Heart left ventricle (tissue), 16 donors: ENCODE results near the gene COL20A1. TPM values are rescaled to one million over a fixed set of nuclear protein-coding genes. Genes with fewer than 3 reads are reported as not detected.

Experiments
- ATAC-seq, 4 donors: fragments of 200-7000 bp; cut with Tn5 transposase; one replicate each; pipeline ENCODE4 v1.9.1; 2020 to 2022; ENCODE audit warnings: moderate library complexity in 4 of 4, mild to moderate bottlenecking in 3 of 4, moderate number of reproducible peaks in 1 of 4
- DNase-seq, 5 donors: peaks; one replicate each; pipeline ENCODE4 v3.0.0-alpha.2; 2020
- H3K27ac ChIP-seq, 12 donors: fragments of 200-600 bp; sonication (generic) in 4 of 12; one replicate each; pipeline versions ENCODE4 v1.5.0 to v1.8.0; 2016 to 2022; ENCODE audit warnings: mild to moderate bottlenecking in 2 of 12
- H3K27me3 ChIP-seq, 9 donors: fragments of 200-600 bp; sonication (generic) in 2 of 9; one replicate each; pipeline versions ENCODE4 v1.5.1 to v1.8.0; 2016 to 2022; ENCODE audit warnings: mild to moderate bottlenecking in 3 of 9
- H3K36me3 ChIP-seq, 9 donors: fragments of 200-600 bp; sonication (generic) in 2 of 9; one replicate each; pipeline versions ENCODE4 v1.5.0 to v1.8.0; 2018 to 2022; ENCODE audit warnings: mild to moderate bottlenecking in 2 of 9
- H3K4me1 ChIP-seq, 12 donors: fragments of 200-600 bp; sonication (generic) in 4 of 12; one replicate each; pipeline versions ENCODE4 v1.5.0 to v1.8.0; 2016 to 2022; ENCODE audit warnings: mild to moderate bottlenecking in 3 of 12
- H3K4me3 ChIP-seq, 12 donors: fragments of 200-600 bp; sonication (generic) in 4 of 12; one replicate each; pipeline versions ENCODE4 v1.5.0 to v1.8.0; 2017 to 2022; ENCODE audit warnings: mild to moderate bottlenecking in 9 of 12, moderate library complexity in 4 of 12
- H3K9me3 ChIP-seq, 12 donors: fragments of 200-600 bp; sonication (generic) in 4 of 12; one replicate each; pipeline versions ENCODE4 v1.5.0 to v1.8.0; 2016 to 2022; ENCODE audit warnings: mild to moderate bottlenecking in 1 of 12
- CTCF ChIP-seq, 12 donors: fragments of 200-600 bp; sonication (generic) in 4 of 12; IDR thresholded peaks; one replicate each; pipeline versions ENCODE4 v1.5.0 to v1.8.0; 2018 to 2022; ENCODE audit warnings: antibody characterized with exemption in 12 of 12, mild to moderate bottlenecking in 5 of 12
- POLR2A ChIP-seq, 2 donors: fragments of 450-650 bp; IDR thresholded peaks; one replicate each; pipeline ENCODE4 v1.6.1; 2017; ENCODE audit warnings: antibody characterized with exemption in 2 of 2, mild to moderate bottlenecking in 2 of 2, moderate library complexity in 2 of 2
- WGBS, 4 donors: extraction: QIAGEN DNeasy Blood & Tissue Kit in 2 of 4; methylation state at CpG; one replicate each; pipeline versions ENCODE4 v1.1.5 to v1.1.7; 2013 to 2018; 5-methylcytosine and 5-hydroxymethylcytosine counted together
- intact Hi-C, 10 donors: fragments of 100-400 bp; cut with DNase I; formaldehyde crosslinking; loops; one replicate each; pipeline versions ENCODE4 v1.11.1 to v1.14.2; 2022
- polyA plus RNA-seq, 2 donors: library from polyadenylated mRNA; stranded (reverse); fragments of 200-250 nt; gene quantifications; one replicate each; pipeline ENCODE4 v1.2.3, GENCODE V29; 2013
- total RNA-seq, 9 donors: library from RNA; depleted of rRNA in 2 of 9; stranded (reverse); fragments of >200 nt in 2 of 9; fragmentation: NEBNext Ultra II Directional in 3 of 9; extraction: Animal tissue kit (Norgen Biotek cat#: 25700) in 3 of 9; gene quantifications; one replicate each; pipeline versions ENCODE4 v1.1.0 to v1.2.4, GENCODE V29; 2016 to 2023
- donor health status: ischemic (EF 13 %, LVEDD 7.1; RV severe dilation, severe dysfunction).
- donor health status: healthy with polysubstance abuse.
- donor health status: DM: no; HTN: yes; CAD: no.
- donor health status: DM: no; HTN: no; CAD: no.
- donor health status: ischemic (EF 25% LVEDD 6.9; RV normal size, moderate dysfunction).
- donor health status: ischemic (EF 25% LVEDD 5.7; RV mildly dilated, moderate dysfunction).
- donor health status: healthy.
- donor health status: DM: yes; HTN: yes; CAD: no.
- donor health status: ischemic (EF 35%, LVEDD 5.7; RV mildly dilated, moderate dysfunction).
- donor health status: nonischemic (EF 11% LVEDD 7.7; RV severe dilation, severe dysfunction).
- donor health status: DM: yes; HTN: yes; CAD: no.
- donor health status: PGD.
- donor health status: ischemic (EF 29% LVEDD 5.4; RV normal size, mild dysfunction).
- donor health status: nonischemic (EF 23%, LVEDD 6.1; RV moderate dilation, normal function).

Gene COL20A1
- total and polyA plus RNA-seq, 11 donors = not detected

DNA sequence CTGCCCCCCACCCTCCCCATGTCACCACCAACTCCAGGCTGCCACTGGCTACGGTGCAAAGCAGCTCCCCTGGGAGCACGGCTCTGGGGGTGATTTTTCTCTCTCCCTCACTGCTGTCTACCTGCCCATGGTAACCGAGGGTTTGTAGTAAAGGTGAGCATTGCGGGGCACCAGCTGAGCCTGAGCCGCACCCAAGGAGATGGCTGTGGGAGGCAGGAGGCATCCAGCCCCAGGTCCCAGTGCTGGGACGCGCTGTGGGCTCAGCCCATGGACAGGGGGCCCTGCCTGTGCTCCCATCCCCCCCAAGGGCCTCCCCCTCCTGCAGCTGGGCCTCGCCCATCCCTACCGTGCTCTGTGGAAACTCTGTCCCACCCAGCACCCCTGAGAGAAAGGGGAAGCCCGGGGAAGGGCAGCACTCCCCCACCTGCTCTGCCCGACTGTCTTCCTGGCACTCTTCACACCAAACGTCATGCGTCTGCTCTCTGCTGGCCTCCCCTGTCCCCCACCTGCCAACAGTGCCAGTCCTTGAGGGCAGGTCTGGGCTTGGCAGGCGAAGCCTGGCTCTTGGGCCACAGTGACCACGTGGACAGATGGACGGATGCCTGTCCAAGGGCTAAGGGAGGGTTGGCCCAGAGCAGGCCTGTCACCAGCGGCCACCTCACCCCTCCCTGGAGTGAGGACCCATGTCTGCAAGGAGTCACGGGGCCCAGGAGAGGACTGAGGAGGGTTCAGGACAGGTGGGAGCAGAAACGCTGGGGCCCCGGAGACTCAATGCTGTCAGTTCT lies 72.0 kb downstream of the COL20A1 start:
- DNase-seq = peak in 2 of 5 donors; percentile 27 to 59
- Histone ChIP-seq H3K4me1 (peaks cover 0 to 23% (median 0%) of the 10 kb centered on the region in 12 donors), H3K27ac (no peak overlapping the region), H3K36me3 (no peaks in the 10 kb centered on the region), H3K27me3 (peaks cover 14 to 58% (median 30%) of the 10 kb centered on the region in 9 donors), H3K9me3 (no peaks in the 10 kb centered on the region), H3K4me3 (no peak overlapping the region)
- TF ChIP-seq POLR2A (IDR thresholded peaks at IDR 0.05) (no peak), CTCF (IDR thresholded peaks at IDR 0.05) (no peak)
- intact Hi-C loops = no loop called here
- peak in 1 of 4 donors; percentile 7 for ATAC-seq
- 79 to 88% (median 82%) methylated on average over 10 to 20 of the region's 20 CpGs for WGBS, 4 donors

GRCh38 chr20:63365601-63366389 lies 72.8 kb downstream of the COL20A1 start:
- no peak overlapping the region for H3K27ac ChIP-seq
- TF ChIP-seq POLR2A (IDR thresholded peaks at IDR 0.05) = no peak
- no peak for TF ChIP-seq CTCF (IDR thresholded peaks at IDR 0.05)
- H3K4me1 ChIP-seq = peaks cover 0 to 26% (median 3%) of the 10 kb centered on the region in 12 donors
- H3K27me3 ChIP-seq = peaks cover 8 to 52% (median 22%) of the 10 kb centered on the region in 9 donors
- H3K9me3 ChIP-seq = no peaks in the 10 kb centered on the region
- no peaks in the 10 kb centered on the region for H3K36me3 ChIP-seq
- 82 to 88% (median 85%) methylated on average over 7 to 22 of the region's 22 CpGs for WGBS, 4 donors
- no peak for ATAC-seq
- intact Hi-C loops = no loop called here
- DNase-seq = peak in 2 of 5 donors; percentile 25 to 52
- no peak overlapping the region for H3K4me3 ChIP-seq

DNA sequence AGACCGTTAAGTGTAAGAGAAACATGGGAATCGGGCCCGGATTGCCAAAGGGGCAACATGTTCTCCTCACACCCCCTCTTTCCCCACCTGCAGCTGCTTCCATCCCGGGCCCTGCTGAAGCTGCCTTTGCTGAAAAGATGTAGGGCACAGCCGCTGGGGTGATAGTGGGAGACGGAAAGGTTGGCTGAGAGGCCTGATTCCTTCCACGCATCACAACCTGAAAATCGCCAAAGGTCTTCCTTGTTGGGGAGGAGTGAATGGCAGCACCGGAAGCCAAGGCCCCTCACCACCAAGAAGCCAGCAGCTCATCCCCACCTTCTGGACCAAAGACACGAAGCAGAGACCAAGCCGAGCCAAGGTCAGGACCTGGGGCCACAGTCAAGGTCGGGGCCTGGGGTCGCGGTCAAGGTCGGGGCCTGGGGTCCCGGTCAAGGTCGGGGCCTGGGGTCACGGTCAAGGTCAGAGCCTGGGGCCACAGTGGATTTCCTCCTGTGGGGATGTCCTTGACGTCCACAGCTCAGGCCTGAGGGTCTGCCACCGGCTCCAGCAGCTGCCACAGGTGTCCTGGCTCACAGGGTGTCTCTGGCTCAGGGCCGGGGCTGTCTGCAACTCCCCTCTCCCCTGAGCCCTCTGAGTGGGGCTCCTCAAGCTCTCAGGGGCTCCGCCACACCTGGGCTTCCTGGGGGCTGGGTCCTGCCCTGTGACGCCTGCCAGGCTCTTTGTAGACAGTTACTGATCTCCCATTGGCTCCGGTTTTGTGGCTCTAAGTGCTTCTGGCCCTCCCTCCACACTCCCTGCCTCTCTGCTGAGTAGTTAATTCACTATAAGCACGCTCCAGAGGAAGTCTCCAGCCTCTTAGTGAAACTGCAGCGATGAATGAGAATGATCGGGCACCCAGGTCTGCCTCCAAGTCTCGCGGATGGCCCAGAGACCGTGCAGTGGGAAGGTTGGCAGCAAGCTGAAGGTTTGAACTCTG lies 73.7 kb downstream of the COL20A1 start:
- H3K9me3 ChIP-seq = no peaks in the 10 kb centered on the region
- H3K27me3 ChIP-seq = peaks cover 2 to 53% (median 15%) of the 10 kb centered on the region in 9 donors
- H3K27ac ChIP-seq = no peak overlapping the region
- intact Hi-C loops = no loop called here
- no peaks in the 10 kb centered on the region for H3K36me3 ChIP-seq
- TF ChIP-seq POLR2A (IDR thresholded peaks at IDR 0.05) (no peak), CTCF (IDR thresholded peaks at IDR 0.05) (no peak)
- DNase-seq (peak in 1 of 5 donors; percentile 59), ATAC-seq (no peak)
- H3K4me3 ChIP-seq = no peak overlapping the region
- 81 to 84% (median 82%) methylated on average over 21 to 30 of the region's 30 CpGs for WGBS, 4 donors
- peaks cover 0 to 27% (median 7%) of the 10 kb centered on the region in 12 donors for H3K4me1 ChIP-seq
